GM18526 (cell line): ENCODE data around the gene FAM118B.
A peak's percentile ranks its signal among the peaks of the same experiment; 100 is the strongest.

Source experiments
- POLR2A ChIP-seq: IDR thresholded peaks from 3 replicates; pipeline ENCODE4 v1.6.1; 2011; ENCODE audit not compliant: insufficient read length; ENCODE audit errors: extremely low read depth

The FAM118B gene

GRCh38 chr11:126231725-126232459 is 20.3 kb downstream of the FAM118B start:
- no peak for TF ChIP-seq POLR2A

- TF ChIP-seq POLR2A, result no peak
These were observed 21.1 kb downstream of the FAM118B start for GRCh38 chr11:126232683-126233082.

GRCh38 chr11:126233391-126233790 is 21.8 kb downstream of the FAM118B start:
- TF ChIP-seq POLR2A, result no peak

- no peak for TF ChIP-seq POLR2A
These were observed 35.1 kb downstream of the FAM118B start for GRCh38 chr11:126246636-126247035.

- TF ChIP-seq POLR2A, result no peak
These were observed 41.7 kb downstream of the FAM118B start for GRCh38 chr11:126253265-126253664.

- no peak for TF ChIP-seq POLR2A
These were observed 43.2 kb downstream of the FAM118B start for GRCh38 chr11:126254819-126255218.

GRCh38 chr11:126256216-126256615 is 44.6 kb downstream of the FAM118B start:
- no peak for TF ChIP-seq POLR2A

GRCh38 chr11:126257144-126257543 is 45.6 kb downstream of the FAM118B start:
- no peak for TF ChIP-seq POLR2A

GRCh38 chr11:126257764-126258163 is 46.2 kb downstream of the FAM118B start:
- no peak for TF ChIP-seq POLR2A

GRCh38 chr11:126262216-126262615 is 50.6 kb downstream of the FAM118B start:
- TF ChIP-seq POLR2A, result no peak

GRCh38 chr11:126263489-126263888 is 51.9 kb downstream of the FAM118B start:
- no peak for TF ChIP-seq POLR2A

GRCh38 chr11:126265811-126266210 is 54.2 kb downstream of the FAM118B start:
- TF ChIP-seq POLR2A, result no peak

GRCh38 chr11:126267650-126268049 is 56.1 kb downstream of the FAM118B start:
- no peak for TF ChIP-seq POLR2A

GRCh38 chr11:126268361-126268707 is 56.8 kb downstream of the FAM118B start:
- TF ChIP-seq POLR2A, result no peak

- TF ChIP-seq POLR2A, result peak; percentile 67
These were observed 57.4 kb downstream of the FAM118B start, which contains the start of the genes FOXRED1 and SRPRA for GRCh38 chr11:126268708-126269579. Gene FOXRED1, plus strand, starts transcription at chr11:126269154. Its CDS starts 53 bp downstream, at chr11:126269207. Gene SRPRA, minus strand, starts transcription at chr11:126268895. Its CDS starts 91 bp downstream, at chr11:126268804.

- no peak for TF ChIP-seq POLR2A
These were observed 65.7 kb downstream of the FAM118B start for GRCh38 chr11:126277322-126277721.
